Fibroblast of lung (primary cell): ENCODE results near the gene DCDC2B. TPM values are rescaled to one million over a fixed set of nuclear protein-coding genes. Genes with fewer than 3 reads are reported as not detected.

Source experiments
- DNase-seq, 2 donors: peaks; one replicate each; pipeline versions ENCODE4 v3.0.0 to v3.0.0-alpha.2; 2010; ENCODE audit warnings: low read depth in 2 of 2
- H2AFZ ChIP-seq: 2 replicates; pipeline ENCODE4 v1.5.1; 2012; ENCODE audit warnings: low read length, control low read depth, inconsistent platforms
- H3K27ac ChIP-seq: 2 replicates; pipeline ENCODE4 v1.5.1; 2011; ENCODE audit warnings: low read length, control low read depth; ENCODE audit not compliant: insufficient read depth
- H3K27me3 ChIP-seq: 2 replicates; pipeline ENCODE4 v1.5.1; 2011; ENCODE audit warnings: mild to moderate bottlenecking, low read length; ENCODE audit not compliant: control insufficient read depth, insufficient read depth
- H3K36me3 ChIP-seq: 2 replicates; pipeline ENCODE4 v1.5.1; 2011; ENCODE audit warnings: low read length; ENCODE audit not compliant: control insufficient read depth, insufficient read depth
- H3K4me1 ChIP-seq: 2 replicates; pipeline ENCODE4 v1.5.1; 2011; ENCODE audit warnings: low read length; ENCODE audit not compliant: control insufficient read depth, insufficient read depth; ENCODE audit errors: extremely low read depth
- H3K4me2 ChIP-seq: 2 replicates; pipeline ENCODE4 v1.5.1; 2011; ENCODE audit warnings: low read length, control low read depth; ENCODE audit not compliant: insufficient read depth; ENCODE audit errors: extremely low read depth
- H3K4me3 ChIP-seq, 4 experiments: fragments of 200-600 bp in 1 of 4; sonication (generic) in 1 of 4; replicated peaks in 1 of 4; 2 replicates each; pipeline ENCODE4 v1.5.1; 2011 to 2016; ENCODE audit warnings: low read length in 4 of 4, low read depth in 3 of 4, mild to moderate bottlenecking in 3 of 4, control low read depth in 2 of 4, inconsistent platforms in 1 of 4, mixed read lengths in 1 of 4; ENCODE audit not compliant: insufficient read depth in 1 of 4; ENCODE audit errors: control extremely low read depth in 1 of 4
- H3K79me2 ChIP-seq: 2 replicates; pipeline ENCODE4 v1.5.1; 2012; ENCODE audit warnings: mild to moderate bottlenecking, low read length, inconsistent platforms; ENCODE audit not compliant: control insufficient read depth, insufficient read depth
- H3K9ac ChIP-seq: 2 replicates; pipeline ENCODE4 v1.5.1; 2011; ENCODE audit warnings: mild to moderate bottlenecking, low read length, control low read depth; ENCODE audit not compliant: insufficient read depth
- H3K9me3 ChIP-seq: 2 replicates; pipeline ENCODE4 v1.5.1; 2012; ENCODE audit warnings: low read depth, low read length; ENCODE audit not compliant: control insufficient read depth, insufficient read depth
- H4K20me1 ChIP-seq: 2 replicates; pipeline ENCODE4 v1.5.1; 2011; ENCODE audit warnings: low read length; ENCODE audit not compliant: control insufficient read depth, insufficient read depth; ENCODE audit errors: extremely low read depth
- EZH2 ChIP-seq: IDR thresholded peaks from 2 replicates; pipeline ENCODE4 v1.5.1; 2012; ENCODE audit warnings: low read length, control low read depth, mild to moderate bottlenecking; ENCODE audit errors: missing control alignments
- polyA plus RNA-seq, 2 donors: library from polyadenylated mRNA; depleted of rRNA in 1 of 2; stranded (reverse) in 1 of 2; unstranded in 1 of 2; fragments of >200 nt; gene quantifications; 2 replicates each; pipeline ENCODE4 v1.2.1, GENCODE V29; 2011 to 2012; ENCODE audit warnings: missing spikeins in 1 of 2
- total RNA-seq: library from RNA; depleted of rRNA; stranded (reverse); fragments of >200 nt; gene quantifications from 2 replicates; pipeline ENCODE4 v1.2.1, GENCODE V29; 2014
- TF ChIP-seq, protein P1 (sequence below), 2 donors: IDR thresholded peaks in 1 of 2; conservative IDR thresholded peaks in 1 of 2; 1 replicate in 1 of 2; 2 replicates in 1 of 2; pipeline ENCODE4 v1.5.1; 2011 to 2012; ENCODE audit warnings: low read length in 2 of 2, control low read depth in 1 of 2, inconsistent platforms in 1 of 2, low read depth in 1 of 2, mild to moderate bottlenecking in 1 of 2

Gene DCDC2B
- total and polyA plus RNA-seq, 2 donors (not counting 1 experiment from before 2014, with no cell fraction given): not detected

DNA sequence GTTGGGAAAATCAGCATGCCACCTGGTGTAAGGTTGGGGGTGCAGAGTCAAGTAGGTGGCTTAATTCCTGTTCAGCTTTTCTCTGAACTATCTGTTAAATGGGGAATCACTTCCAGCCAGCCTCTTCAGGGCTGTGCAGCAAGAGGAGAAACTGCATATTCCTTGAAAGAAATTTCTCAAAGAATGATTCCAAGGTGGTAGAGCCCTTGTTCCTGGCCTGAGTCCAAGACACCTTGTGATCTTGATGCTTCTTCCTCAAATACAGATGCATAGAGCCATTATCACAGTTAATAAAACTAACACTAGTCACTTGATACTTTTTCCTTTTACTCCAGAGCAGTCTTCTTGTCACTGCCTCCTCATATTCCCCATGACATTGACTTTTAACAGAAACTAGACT, 24.2 kb upstream of the DCDC2B start:
- Histone ChIP-seq H3K27ac (no peak overlapping the region), H2AFZ (no peak overlapping the region), H4K20me1 (peaks cover 3% of the 10 kb centered on the region), H3K79me2 (peaks cover 71% of the 10 kb centered on the region), H3K27me3 (no peaks in the 10 kb centered on the region), H3K9ac (no peak overlapping the region), H3K9me3 (no peaks in the 10 kb centered on the region), H3K4me1 (peaks cover 7% of the 10 kb centered on the region), H3K4me2 (peak overlapping the region; percentile 54), H3K36me3 (peaks cover 33% of the 10 kb centered on the region), H3K4me3 (peak overlapping the region in 1 of 4 experiments; percentile 0)
- TF ChIP-seq, protein P1, sequence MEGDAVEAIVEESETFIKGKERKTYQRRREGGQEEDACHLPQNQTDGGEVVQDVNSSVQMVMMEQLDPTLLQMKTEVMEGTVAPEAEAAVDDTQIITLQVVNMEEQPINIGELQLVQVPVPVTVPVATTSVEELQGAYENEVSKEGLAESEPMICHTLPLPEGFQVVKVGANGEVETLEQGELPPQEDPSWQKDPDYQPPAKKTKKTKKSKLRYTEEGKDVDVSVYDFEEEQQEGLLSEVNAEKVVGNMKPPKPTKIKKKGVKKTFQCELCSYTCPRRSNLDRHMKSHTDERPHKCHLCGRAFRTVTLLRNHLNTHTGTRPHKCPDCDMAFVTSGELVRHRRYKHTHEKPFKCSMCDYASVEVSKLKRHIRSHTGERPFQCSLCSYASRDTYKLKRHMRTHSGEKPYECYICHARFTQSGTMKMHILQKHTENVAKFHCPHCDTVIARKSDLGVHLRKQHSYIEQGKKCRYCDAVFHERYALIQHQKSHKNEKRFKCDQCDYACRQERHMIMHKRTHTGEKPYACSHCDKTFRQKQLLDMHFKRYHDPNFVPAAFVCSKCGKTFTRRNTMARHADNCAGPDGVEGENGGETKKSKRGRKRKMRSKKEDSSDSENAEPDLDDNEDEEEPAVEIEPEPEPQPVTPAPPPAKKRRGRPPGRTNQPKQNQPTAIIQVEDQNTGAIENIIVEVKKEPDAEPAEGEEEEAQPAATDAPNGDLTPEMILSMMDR (conservative IDR thresholded peaks at IDR 0.05 in 1 of 2, IDR thresholded peaks at IDR 0.05 in 1 of 2; ENCODE audit: low read depth in 1 of 2, low read length in 2 of 2): no peak
- no peak for TF ChIP-seq EZH2
- DNase-seq: no peak

DNA sequence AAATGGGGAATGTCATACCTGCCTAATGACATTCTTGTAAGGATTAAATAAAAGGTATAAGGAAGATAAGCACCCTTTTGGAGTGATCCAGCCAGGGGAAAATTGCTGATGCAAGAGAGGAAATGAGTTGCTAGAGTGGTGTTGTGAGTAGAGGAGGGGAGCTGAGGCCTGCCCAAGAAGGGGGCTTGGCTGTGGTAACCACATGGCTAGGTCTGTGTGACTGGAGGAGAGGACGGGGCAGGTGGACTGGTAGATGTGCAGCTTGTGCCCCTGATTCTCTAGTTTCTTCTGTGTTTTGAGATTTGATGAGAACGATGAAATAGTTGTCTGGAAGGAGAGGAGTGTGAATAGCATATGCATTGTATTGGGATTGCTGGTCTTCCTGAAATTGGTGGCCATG, 22.8 kb upstream of the DCDC2B start:
- Histone ChIP-seq H3K4me3 (no peak overlapping the region), H2AFZ (no peak overlapping the region), H3K27ac (no peak overlapping the region), H3K36me3 (peaks cover 45% of the 10 kb centered on the region), H3K79me2 (peaks cover 62% of the 10 kb centered on the region), H3K9ac (no peak overlapping the region), H3K4me2 (no peak overlapping the region), H3K27me3 (no peaks in the 10 kb centered on the region), H3K9me3 (no peaks in the 10 kb centered on the region), H3K4me1 (peaks cover 6% of the 10 kb centered on the region), H4K20me1 (peaks cover 3% of the 10 kb centered on the region)
- DNase-seq: no peak
- TF ChIP-seq, protein P1 (conservative IDR thresholded peaks at IDR 0.05 in 1 of 2, IDR thresholded peaks at IDR 0.05 in 1 of 2; ENCODE audit: low read depth in 1 of 2, low read length in 2 of 2): no peak
- no peak for TF ChIP-seq EZH2

DNA sequence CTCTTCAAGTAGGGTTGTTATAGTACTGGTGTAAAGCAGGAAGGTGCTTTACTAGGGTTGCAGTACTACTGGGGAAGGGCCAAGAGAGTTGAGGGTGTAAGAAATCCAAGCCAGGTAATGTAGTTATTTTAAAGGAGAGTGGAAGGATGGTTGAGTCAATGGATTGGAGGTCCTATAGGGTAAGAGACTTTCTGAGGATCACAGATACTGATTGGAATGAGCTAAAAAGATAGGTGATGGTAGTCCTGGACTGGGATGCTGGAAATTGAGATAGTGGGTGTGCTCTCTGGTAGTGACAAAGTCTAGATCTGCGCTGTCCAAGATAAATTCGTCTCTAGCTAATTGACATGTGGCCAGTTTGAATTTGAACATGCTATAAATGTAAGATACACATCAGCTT, 22.4 kb upstream of the DCDC2B start:
- no peak for DNase-seq
- Histone ChIP-seq H3K4me2 (no peak overlapping the region), H2AFZ (no peak overlapping the region), H3K36me3 (peaks cover 42% of the 10 kb centered on the region), H3K9ac (no peak overlapping the region), H3K9me3 (no peaks in the 10 kb centered on the region), H3K4me1 (peaks cover 1% of the 10 kb centered on the region), H3K27ac (no peak overlapping the region), H4K20me1 (peaks cover 3% of the 10 kb centered on the region), H3K79me2 (peaks cover 58% of the 10 kb centered on the region), H3K4me3 (no peak overlapping the region), H3K27me3 (no peaks in the 10 kb centered on the region)
- no peak for TF ChIP-seq EZH2
- TF ChIP-seq, protein P1 (conservative IDR thresholded peaks at IDR 0.05 in 1 of 2, IDR thresholded peaks at IDR 0.05 in 1 of 2; ENCODE audit: low read depth in 1 of 2, low read length in 2 of 2): no peak
